GM12875 (cell line): ENCODE measurements around the gene PDE1A.
"Not testable (repeated sequence)": the region's sequence is repeated elsewhere in the genome, so short reads cannot be mapped to it uniquely, and the experiment has no call there.

ENCODE experiments used
- H3K4me3 ChIP-seq: one replicate; pipeline ENCODE4 v1.5.1; 2011; ENCODE audit warnings: low read depth, low read length, control low read depth
- TF ChIP-seq, protein P1 (sequence below): IDR thresholded peaks from 2 replicates; pipeline ENCODE4 v1.5.1; 2011; ENCODE audit warnings: low read depth, mild to moderate bottlenecking, control low read depth, inconsistent platforms, low read length, moderate library complexity, borderline replicate concordance; ENCODE audit not compliant: insufficient read depth

The PDE1A gene

DNA sequence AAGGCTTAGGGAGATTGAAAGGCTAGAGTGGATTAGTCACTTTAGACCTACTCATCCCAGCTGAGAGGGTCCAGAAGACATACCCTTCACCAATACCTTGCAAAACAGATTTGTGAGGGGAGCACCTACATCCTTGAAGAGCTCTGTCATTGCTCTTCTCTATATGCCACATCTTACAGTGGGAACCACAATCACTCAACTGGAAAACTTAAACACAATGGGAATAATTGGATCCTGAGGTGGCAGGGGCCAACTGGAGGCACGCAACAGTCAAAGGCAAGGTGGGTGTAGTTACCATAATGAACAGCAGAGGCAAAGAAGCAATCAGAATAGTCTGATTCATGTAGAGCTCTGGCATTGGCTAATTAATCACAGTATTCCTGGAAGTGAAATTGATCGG, 35.4 kb downstream of the PDE1A start:
- no peak overlapping the region for H3K4me3 ChIP-seq
- TF ChIP-seq, protein P1, sequence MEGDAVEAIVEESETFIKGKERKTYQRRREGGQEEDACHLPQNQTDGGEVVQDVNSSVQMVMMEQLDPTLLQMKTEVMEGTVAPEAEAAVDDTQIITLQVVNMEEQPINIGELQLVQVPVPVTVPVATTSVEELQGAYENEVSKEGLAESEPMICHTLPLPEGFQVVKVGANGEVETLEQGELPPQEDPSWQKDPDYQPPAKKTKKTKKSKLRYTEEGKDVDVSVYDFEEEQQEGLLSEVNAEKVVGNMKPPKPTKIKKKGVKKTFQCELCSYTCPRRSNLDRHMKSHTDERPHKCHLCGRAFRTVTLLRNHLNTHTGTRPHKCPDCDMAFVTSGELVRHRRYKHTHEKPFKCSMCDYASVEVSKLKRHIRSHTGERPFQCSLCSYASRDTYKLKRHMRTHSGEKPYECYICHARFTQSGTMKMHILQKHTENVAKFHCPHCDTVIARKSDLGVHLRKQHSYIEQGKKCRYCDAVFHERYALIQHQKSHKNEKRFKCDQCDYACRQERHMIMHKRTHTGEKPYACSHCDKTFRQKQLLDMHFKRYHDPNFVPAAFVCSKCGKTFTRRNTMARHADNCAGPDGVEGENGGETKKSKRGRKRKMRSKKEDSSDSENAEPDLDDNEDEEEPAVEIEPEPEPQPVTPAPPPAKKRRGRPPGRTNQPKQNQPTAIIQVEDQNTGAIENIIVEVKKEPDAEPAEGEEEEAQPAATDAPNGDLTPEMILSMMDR, result no peak

DNA sequence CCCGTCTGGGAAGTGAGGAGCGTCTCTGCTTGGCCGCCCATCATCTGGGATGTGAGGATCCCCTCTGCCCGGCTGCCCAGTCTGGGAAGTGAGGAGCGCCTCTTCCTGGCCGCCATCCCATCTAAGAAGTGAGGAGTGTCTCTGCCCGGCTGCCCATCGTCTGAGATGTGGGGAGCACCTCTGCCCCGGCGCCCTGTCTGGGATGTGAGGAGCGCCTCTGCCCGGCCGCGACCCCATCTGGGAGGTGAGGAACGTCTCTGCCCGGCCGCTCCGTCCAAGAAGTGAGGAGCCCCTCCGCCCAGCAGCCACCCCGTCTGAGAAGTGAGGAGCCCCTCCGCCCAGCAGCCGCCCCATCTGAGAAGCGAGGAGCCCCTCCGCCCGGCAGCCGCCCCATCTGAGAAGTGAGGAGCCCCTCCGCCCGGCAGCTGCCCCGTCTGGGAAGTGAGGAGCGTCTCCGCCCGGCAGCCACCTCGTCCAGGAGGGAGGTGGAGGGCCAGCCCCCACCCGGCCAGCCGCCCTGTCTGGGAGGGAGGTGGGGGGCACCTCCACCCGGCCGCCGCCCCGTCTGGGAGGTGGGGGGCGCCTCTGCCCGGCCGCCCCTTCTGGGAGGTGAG, 40.5 kb downstream of the PDE1A start:
- not testable (repeated sequence) for H3K4me3 ChIP-seq

DNA sequence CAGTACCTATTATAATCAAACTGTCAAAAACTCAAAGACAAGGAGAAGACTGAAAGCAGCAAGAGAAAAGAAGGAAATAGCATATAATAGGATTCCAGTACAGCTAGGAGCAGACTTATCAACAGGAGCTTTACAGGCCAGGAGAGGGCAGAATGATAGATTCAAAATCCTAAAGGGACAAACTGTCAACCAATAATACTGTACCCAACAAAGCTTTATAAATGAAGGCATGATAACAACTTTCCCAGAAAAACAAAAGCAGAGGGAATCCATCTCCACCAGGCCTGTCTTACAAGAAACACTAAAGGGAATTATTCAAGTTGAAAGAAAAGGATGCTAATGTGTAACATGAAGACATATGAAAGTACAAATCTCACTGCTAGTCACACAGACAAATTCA, 42.0 kb downstream of the PDE1A start:
- no peak overlapping the region for H3K4me3 ChIP-seq
- TF ChIP-seq, protein P1, result no peak

DNA sequence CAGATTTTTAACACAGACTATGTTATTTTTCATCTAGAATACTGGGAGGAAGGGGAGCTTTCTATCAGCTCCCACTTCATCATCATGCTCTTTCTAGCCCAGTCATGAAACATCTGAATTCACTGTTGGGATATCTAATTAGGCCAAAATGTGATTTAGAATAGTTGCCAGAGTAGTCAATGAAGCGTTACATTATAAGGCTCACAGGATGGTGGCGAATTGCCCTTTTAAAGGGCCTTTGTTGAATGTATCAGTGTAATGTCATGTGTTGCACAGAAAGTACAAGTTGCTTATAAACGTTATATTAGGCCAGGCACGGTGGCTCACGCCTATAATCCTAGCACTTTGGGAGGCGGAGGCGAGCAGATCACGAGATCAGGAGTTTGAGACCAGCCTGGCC, 45.6 kb downstream of the PDE1A start:
- no peak overlapping the region for H3K4me3 ChIP-seq
- TF ChIP-seq, protein P1, result no peak

DNA sequence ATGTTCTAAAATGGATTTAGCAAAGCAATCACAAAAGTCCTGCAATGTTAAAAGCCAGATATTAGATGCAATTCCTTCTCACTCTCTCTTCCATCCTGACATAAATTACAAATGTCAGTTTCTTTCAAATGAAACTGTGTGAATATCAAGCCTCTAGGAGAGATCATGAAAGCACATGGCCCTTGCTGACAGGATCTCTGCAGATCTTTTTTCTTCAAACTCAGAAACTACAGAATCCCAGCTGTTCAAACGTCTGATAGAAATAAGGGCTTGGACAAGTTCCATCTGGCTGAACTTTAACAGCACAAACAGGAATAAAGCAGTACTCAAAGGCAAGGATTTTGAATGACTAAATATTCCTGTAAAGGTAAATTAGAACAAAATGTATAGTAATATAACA, 47.6 kb downstream of the PDE1A start:
- H3K4me3 ChIP-seq, result no peak overlapping the region
- TF ChIP-seq, protein P1, result no peak

DNA sequence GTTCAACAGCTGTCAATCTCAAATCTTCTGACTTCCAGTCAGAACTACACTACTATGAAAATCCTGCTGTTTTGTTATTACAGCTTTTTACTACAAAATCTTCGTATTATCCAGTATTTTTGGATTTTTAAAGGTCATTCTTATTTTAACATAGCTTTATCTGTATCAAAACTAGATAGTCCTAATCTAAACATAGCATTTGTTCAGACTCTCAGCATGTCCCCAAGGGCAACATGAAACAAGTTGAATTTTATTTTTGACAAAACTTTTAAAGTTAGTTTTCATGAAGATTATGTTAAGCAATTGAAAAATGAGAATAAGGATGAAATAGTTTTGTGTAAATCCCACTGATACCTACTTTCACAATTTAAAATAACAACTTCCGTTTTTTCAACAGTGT, 48.1 kb downstream of the PDE1A start:
- H3K4me3 ChIP-seq, result no peak overlapping the region

DNA sequence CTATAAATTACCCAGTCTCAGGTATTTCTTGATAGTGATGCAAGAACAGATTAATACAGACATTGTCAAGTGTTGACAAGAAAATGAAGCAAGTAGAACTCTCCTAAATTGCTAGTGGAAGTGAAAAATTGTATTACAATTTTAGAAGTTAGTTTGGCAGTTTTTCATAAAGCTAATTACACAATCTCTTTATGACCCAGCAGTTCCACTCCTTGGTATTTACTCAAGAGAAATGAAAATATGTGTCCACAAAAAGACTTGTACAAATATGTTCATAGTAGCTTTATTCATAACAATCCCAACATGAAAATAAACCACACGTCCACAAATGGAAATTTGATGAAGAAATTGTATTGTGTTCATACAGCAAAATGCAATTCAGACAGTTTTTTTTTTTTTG, 49.4 kb downstream of the PDE1A start:
- TF ChIP-seq, protein P1, result no peak
- H3K4me3 ChIP-seq, result no peak overlapping the region

More for the DNA sequence above, 48.1 kb downstream of the PDE1A start:
- TF ChIP-seq, protein P1, result no peak

DNA sequence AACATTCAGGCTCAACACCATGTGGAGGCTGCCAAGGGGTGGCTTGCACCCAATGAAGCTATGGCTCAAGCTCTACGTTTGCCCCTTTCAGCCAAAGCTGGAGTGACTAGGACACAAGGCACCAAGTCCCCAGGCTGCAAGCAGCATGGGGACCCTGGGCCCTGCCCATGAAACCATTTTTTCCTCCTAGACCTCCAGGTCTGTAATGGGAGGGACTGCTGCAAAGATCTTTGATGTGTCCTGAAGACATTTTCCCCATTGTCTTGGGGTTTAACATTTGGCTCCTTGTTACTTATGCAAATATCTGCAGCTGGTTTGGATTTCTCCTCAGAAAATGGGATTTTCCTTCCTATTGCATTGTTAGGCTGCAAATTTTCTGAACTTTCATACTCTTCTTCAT, 51.0 kb downstream of the PDE1A start:
- H3K4me3 ChIP-seq, result no peak overlapping the region
- TF ChIP-seq, protein P1, result no peak
